Measurements from ENCODE around the gene ELMO1.

DNA sequence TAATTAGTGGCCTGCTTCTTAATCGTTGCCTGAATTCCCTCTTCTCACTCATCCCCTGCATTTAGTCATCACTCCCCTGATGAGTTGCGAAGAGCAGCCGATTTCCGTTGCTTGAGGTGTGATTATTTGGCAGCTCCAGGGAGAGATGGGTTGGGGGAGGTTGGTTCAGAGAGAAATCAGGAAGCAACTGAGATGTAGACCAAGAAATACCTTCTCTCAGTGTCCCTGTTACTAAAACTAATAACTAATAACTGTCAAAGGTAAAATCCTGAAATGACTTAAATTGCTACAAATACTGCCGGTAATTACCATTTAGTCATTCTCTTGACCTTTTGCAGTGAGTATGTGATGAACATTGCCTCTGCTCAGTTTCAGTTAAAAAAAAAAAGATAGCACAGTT, 76.9 kb downstream of the ELMO1 start:
- TF ChIP-seq, protein P1, sequence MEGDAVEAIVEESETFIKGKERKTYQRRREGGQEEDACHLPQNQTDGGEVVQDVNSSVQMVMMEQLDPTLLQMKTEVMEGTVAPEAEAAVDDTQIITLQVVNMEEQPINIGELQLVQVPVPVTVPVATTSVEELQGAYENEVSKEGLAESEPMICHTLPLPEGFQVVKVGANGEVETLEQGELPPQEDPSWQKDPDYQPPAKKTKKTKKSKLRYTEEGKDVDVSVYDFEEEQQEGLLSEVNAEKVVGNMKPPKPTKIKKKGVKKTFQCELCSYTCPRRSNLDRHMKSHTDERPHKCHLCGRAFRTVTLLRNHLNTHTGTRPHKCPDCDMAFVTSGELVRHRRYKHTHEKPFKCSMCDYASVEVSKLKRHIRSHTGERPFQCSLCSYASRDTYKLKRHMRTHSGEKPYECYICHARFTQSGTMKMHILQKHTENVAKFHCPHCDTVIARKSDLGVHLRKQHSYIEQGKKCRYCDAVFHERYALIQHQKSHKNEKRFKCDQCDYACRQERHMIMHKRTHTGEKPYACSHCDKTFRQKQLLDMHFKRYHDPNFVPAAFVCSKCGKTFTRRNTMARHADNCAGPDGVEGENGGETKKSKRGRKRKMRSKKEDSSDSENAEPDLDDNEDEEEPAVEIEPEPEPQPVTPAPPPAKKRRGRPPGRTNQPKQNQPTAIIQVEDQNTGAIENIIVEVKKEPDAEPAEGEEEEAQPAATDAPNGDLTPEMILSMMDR (IDR thresholded peaks at IDR 0.05), result no peak
- TF ChIP-seq POLR2AphosphoS5 (IDR thresholded peaks at IDR 0.05) (no peak), POLR2A (IDR thresholded peaks at IDR 0.05) (no peak), EP300 (IDR thresholded peaks at IDR 0.05; ENCODE audit: low read depth) (no peak)

All from transverse colon (tissue), 4 donors.